Upper lobe of left lung (tissue), 4 donors: ENCODE data around the gene ZBTB46.
A peak's percentile ranks its signal among the peaks of the same experiment; 100 is the strongest.

Source experiments
- CTCF ChIP-seq, 6 experiments: fragments of 450-650 bp in 4 of 6; fragments of 200-600 bp in 2 of 6; sonication (generic) in 2 of 6; IDR thresholded peaks; one replicate each; pipeline ENCODE4 v1.5.1; 2016 to 2019; ENCODE audit warnings: antibody characterized with exemption in 6 of 6
- EP300 ChIP-seq, 4 donors: sonication (generic); formaldehyde crosslinking; IDR thresholded peaks; one replicate each; pipeline ENCODE4 v1.5.1; 2017; ENCODE audit warnings: antibody characterized with exemption in 4 of 4, control low read depth in 2 of 4

GRCh38 chr20:63740627-63741353 is 90.3 kb downstream of the ZBTB46 start:
- TF ChIP-seq EP300 (IDR thresholded peaks at IDR 0.05): no peak
- peak in 4 of 6 experiments; percentile 25 to 50 (median 32) for TF ChIP-seq CTCF (IDR thresholded peaks at IDR 0.05)
